Caco-2 (cell line): Measurements from ENCODE around the gene CACNA1I. TPM values are rescaled to one million over a fixed set of nuclear protein-coding genes. Genes with fewer than 3 reads are reported as not detected.

ENCODE experiments used
- BruUV-seq: library from RNA; stranded (reverse); fragments of 400-500 nt; replicated peaks from 2 replicates; lab custom pipeline; 2021; lab: Mats Ljungman, UMichigan
- CTCF ChIA-PET: fragments of 300-600 bp; sonication (Branson Sonifier 250); formaldehyde crosslinking; loops from one replicate; lab custom pipeline; 2022; ENCODE audit warnings: antibody characterized with exemption; lab: Charles Lee
- POLR2A ChIA-PET: fragments of 300-600 bp; sonication (Branson Sonifier 250); formaldehyde crosslinking; loops from one replicate; lab custom pipeline; 2022; ENCODE audit warnings: antibody characterized with exemption; lab: Charles Lee
- DNase-seq, 2 experiments: peaks; one replicate each; pipeline versions ENCODE4 v3.0.0 to v3.0.0-alpha.2; 2020 to 2022
- H3K27me3 ChIP-seq: replicated peaks from 2 replicates; pipeline ENCODE4 v1.6.0; 2011; ENCODE audit warnings: low read length; ENCODE audit not compliant: control insufficient read depth, insufficient read depth
- H3K36me3 ChIP-seq: 2 replicates; pipeline ENCODE4 v1.5.1; 2011; ENCODE audit warnings: low read length; ENCODE audit not compliant: control insufficient read depth, insufficient read depth
- H3K4me1 ChIP-seq: fragments of 250-450 bp; sonication (Bioruptor Pico); 2 replicates; pipeline ENCODE4 v1.5.1; 2020; ENCODE audit warnings: mild to moderate bottlenecking
- H3K4me3 ChIP-seq: 2 replicates; pipeline ENCODE4 v1.5.1; 2011; ENCODE audit warnings: low read depth, mild to moderate bottlenecking, control low read depth, low read length
- H3K9me3 ChIP-seq: fragments of 250-450 bp; sonication (Bioruptor Pico); 2 replicates; pipeline ENCODE4 v1.5.1; 2020; ENCODE audit warnings: mild to moderate bottlenecking, moderate library complexity
- H3K27ac Mint-ChIP-seq: one replicate; pipeline ENCODE4 v1.8.0; 2022; ENCODE audit warnings: mixed read lengths; ENCODE audit not compliant: unreplicated experiment
- H3K27me3 Mint-ChIP-seq: one replicate; pipeline ENCODE4 v1.8.0; 2022; ENCODE audit warnings: mixed read lengths; ENCODE audit not compliant: insufficient read depth, unreplicated experiment
- H3K36me3 Mint-ChIP-seq: one replicate; pipeline ENCODE4 v1.8.0; 2022; ENCODE audit warnings: mild to moderate bottlenecking, mixed read lengths; ENCODE audit not compliant: insufficient read depth, unreplicated experiment
- H3K4me1 Mint-ChIP-seq: one replicate; pipeline ENCODE4 v1.8.0; 2022; ENCODE audit warnings: low read depth, mixed read lengths; ENCODE audit not compliant: unreplicated experiment
- H3K4me3 Mint-ChIP-seq: one replicate; pipeline ENCODE4 v1.8.0; 2022; ENCODE audit warnings: mild to moderate bottlenecking, moderate library complexity, mixed read lengths; ENCODE audit not compliant: unreplicated experiment
- H3K9me3 Mint-ChIP-seq: one replicate; pipeline ENCODE4 v1.8.0; 2022; ENCODE audit warnings: mixed read lengths; ENCODE audit not compliant: unreplicated experiment
- CTCF ChIP-seq, 2 experiments: fragments of 200-600 bp in 1 of 2; IDR thresholded peaks; 1 replicate in 1 of 2; 2 replicates in 1 of 2; pipeline versions ENCODE4 v1.5.1 to v1.8.0; 2011 to 2022; ENCODE audit warnings: antibody characterized with exemption in 1 of 2, control low read depth in 1 of 2, inconsistent platforms in 1 of 2, low read depth in 1 of 2, low read length in 1 of 2, mild to moderate bottlenecking in 1 of 2, moderate library complexity in 1 of 2; ENCODE audit not compliant: insufficient read depth in 1 of 2, severe bottlenecking in 1 of 2, unreplicated experiment in 1 of 2
- intact Hi-C: fragments of 100-400 bp; cut with micrococcal nuclease; formaldehyde crosslinking; loops from one replicate; pipeline ENCODE4 v1.10.0; 2022; ENCODE audit not compliant: unreplicated experiment
- total RNA-seq: library from RNA; stranded (reverse); gene quantifications from 2 replicates; pipeline ENCODE4 v1.2.3, GENCODE V29; 2022

The CACNA1I gene
- total RNA-seq, 1 experiment from 2014 or later = not detected

GRCh38 chr22:39593931-39594285, 23.4 kb downstream of the CACNA1I start:
- no peak overlapping the region for H3K27ac Mint-ChIP-seq
- Histone ChIP-seq H3K27me3 (no peaks in the 10 kb centered on the region), H3K9me3 (no peaks in the 10 kb centered on the region), H3K36me3 (no peaks in the 10 kb centered on the region), H3K4me3 (no peak overlapping the region), H3K4me1 (peaks cover 11% of the 10 kb centered on the region)
- intact Hi-C loops = no loop called here
- ChIA-PET POLR2A (no interaction called here), CTCF (no interaction called here)
- BruUV-seq = no TSS peak
- no peaks in the 10 kb centered on the region for H3K36me3 Mint-ChIP-seq
- TF ChIP-seq CTCF (IDR thresholded peaks at IDR 0.05; ENCODE audit: insufficient read depth in 1 of 2, low read depth in 1 of 2, low read length in 1 of 2, severe bottlenecking in 1 of 2, unreplicated experiment in 1 of 2) = no peak
- no peaks in the 10 kb centered on the region for H3K9me3 Mint-ChIP-seq
- H3K27me3 Mint-ChIP-seq = peaks cover 2% of the 10 kb centered on the region
- DNase-seq = no peak
- peaks cover 6% of the 10 kb centered on the region for H3K4me1 Mint-ChIP-seq
- no peak overlapping the region for H3K4me3 Mint-ChIP-seq

- Histone ChIP-seq H3K36me3 (no peaks in the 10 kb centered on the region), H3K4me1 (peaks cover 11% of the 10 kb centered on the region), H3K27me3 (no peaks in the 10 kb centered on the region), H3K4me3 (no peak overlapping the region), H3K9me3 (no peaks in the 10 kb centered on the region)
- Mint-ChIP-seq H3K4me3 (no peak overlapping the region), H3K27me3 (peaks cover 2% of the 10 kb centered on the region), H3K9me3 (no peaks in the 10 kb centered on the region), H3K4me1 (peaks cover 6% of the 10 kb centered on the region), H3K27ac (no peak overlapping the region), H3K36me3 (no peaks in the 10 kb centered on the region)
- ChIA-PET CTCF (no interaction called here), POLR2A (no interaction called here)
- BruUV-seq = no TSS peak
- no peak for DNase-seq
- TF ChIP-seq CTCF (IDR thresholded peaks at IDR 0.05; ENCODE audit: insufficient read depth in 1 of 2, low read depth in 1 of 2, low read length in 1 of 2, severe bottlenecking in 1 of 2, unreplicated experiment in 1 of 2) = no peak
- intact Hi-C loops = no loop called here
These were observed 23.9 kb downstream of the CACNA1I start for GRCh38 chr22:39594411-39594810.

GRCh38 chr22:39595622-39596172, 25.1 kb downstream of the CACNA1I start:
- Histone ChIP-seq H3K9me3 (no peaks in the 10 kb centered on the region), H3K4me1 (peaks cover 11% of the 10 kb centered on the region), H3K4me3 (no peak overlapping the region), H3K27me3 (no peaks in the 10 kb centered on the region), H3K36me3 (no peaks in the 10 kb centered on the region)
- peaks cover 2% of the 10 kb centered on the region for H3K27me3 Mint-ChIP-seq
- no peaks in the 10 kb centered on the region for H3K9me3 Mint-ChIP-seq
- no peak for TF ChIP-seq CTCF (IDR thresholded peaks at IDR 0.05; ENCODE audit: insufficient read depth in 1 of 2, low read depth in 1 of 2, low read length in 1 of 2, severe bottlenecking in 1 of 2, unreplicated experiment in 1 of 2)
- H3K4me3 Mint-ChIP-seq = no peak overlapping the region
- no peak overlapping the region for H3K27ac Mint-ChIP-seq
- ChIA-PET POLR2A (no interaction called here), CTCF (no interaction called here)
- no peaks in the 10 kb centered on the region for H3K36me3 Mint-ChIP-seq
- intact Hi-C loops = no loop called here
- peaks cover 6% of the 10 kb centered on the region for H3K4me1 Mint-ChIP-seq
- DNase-seq = no peak
- BruUV-seq = no TSS peak
